Epithelial cell of proximal tubule (primary cell): ENCODE results near the gene MRC2. TPM values are rescaled to one million over a fixed set of nuclear protein-coding genes. Genes with fewer than 3 reads are reported as not detected.

Source experiments
- DNase-seq: peaks from one replicate; pipeline ENCODE4 v3.0.0-alpha.2; 2011; ENCODE audit warnings: low read depth
- H3K4me3 ChIP-seq: 2 replicates; pipeline ENCODE4 v1.5.1; 2011; ENCODE audit warnings: low read depth, mild to moderate bottlenecking, low read length
- total RNA-seq: library from RNA; depleted of rRNA; stranded (reverse); fragments of >200 nt; gene quantifications from 2 replicates; pipeline ENCODE4 v1.2.3, GENCODE V29; 2015
- TF ChIP-seq, protein P1 (sequence below): conservative IDR thresholded peaks from 2 replicates; pipeline ENCODE4 v1.5.1; 2012; ENCODE audit warnings: low read depth, mild to moderate bottlenecking, low read length

MRC2 gene
- total RNA-seq, 1 donor from 2014 or later = 50.4 TPM

DNA sequence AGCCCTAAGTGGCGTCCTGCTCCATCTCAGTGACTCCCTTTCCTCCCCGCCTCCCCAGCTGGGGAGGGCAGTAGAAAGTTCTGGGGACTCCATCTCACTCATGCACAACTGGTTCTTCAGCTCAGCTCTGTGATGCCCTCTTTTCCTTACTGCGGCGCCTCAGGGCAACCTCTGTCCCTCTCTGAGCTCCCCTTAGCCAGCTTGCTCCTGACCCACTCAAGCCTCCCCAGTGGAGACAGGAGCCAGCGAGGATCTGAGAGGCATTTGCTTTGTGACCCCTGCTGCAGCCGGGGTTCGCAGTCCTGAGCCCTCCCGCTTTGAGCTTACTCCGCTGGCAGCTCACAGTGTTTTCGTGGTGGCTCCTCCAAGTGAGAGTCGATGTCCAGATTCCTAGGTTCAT is 6.2 kb upstream of the MRC2 start:
- TF ChIP-seq, protein P1, sequence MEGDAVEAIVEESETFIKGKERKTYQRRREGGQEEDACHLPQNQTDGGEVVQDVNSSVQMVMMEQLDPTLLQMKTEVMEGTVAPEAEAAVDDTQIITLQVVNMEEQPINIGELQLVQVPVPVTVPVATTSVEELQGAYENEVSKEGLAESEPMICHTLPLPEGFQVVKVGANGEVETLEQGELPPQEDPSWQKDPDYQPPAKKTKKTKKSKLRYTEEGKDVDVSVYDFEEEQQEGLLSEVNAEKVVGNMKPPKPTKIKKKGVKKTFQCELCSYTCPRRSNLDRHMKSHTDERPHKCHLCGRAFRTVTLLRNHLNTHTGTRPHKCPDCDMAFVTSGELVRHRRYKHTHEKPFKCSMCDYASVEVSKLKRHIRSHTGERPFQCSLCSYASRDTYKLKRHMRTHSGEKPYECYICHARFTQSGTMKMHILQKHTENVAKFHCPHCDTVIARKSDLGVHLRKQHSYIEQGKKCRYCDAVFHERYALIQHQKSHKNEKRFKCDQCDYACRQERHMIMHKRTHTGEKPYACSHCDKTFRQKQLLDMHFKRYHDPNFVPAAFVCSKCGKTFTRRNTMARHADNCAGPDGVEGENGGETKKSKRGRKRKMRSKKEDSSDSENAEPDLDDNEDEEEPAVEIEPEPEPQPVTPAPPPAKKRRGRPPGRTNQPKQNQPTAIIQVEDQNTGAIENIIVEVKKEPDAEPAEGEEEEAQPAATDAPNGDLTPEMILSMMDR = no peak
- H3K4me3 ChIP-seq = no peak overlapping the region
- no peak for DNase-seq

DNA sequence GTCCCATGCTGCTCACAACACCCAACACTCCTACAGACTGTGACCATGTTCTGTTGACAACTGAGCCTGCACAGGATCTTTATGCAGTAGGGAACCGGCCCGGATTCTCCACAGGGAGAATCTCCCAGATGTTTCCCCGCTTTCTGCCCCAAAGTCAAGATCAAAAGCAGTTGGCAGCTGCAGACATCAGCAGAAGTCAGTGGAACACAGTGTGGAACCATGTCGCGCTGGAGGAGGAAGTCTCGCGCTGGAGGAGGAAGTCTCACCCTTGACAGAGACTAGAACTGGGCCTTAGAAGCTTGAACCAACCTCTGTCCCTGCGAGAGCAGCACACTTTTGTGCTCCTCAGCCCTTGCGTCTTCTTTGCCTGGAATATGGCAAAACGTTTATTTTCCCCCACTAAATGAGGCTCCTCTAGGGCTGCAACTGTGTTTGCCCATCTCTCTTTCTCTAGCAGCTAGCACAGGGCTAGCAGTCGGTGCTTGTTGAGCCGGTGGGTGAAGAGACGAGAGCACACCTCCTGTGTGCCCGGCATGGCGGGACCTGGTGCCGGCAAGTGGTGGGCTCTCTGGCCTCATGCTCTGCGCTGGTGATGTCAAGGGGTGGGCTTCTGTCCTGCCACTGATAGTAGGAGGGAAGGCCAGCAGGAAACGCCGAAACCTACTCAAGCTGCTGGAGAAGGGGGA is 2.1 kb upstream of the MRC2 start:
- no peak overlapping the region for H3K4me3 ChIP-seq
- TF ChIP-seq, protein P1 = no peak
- no peak for DNase-seq

DNA sequence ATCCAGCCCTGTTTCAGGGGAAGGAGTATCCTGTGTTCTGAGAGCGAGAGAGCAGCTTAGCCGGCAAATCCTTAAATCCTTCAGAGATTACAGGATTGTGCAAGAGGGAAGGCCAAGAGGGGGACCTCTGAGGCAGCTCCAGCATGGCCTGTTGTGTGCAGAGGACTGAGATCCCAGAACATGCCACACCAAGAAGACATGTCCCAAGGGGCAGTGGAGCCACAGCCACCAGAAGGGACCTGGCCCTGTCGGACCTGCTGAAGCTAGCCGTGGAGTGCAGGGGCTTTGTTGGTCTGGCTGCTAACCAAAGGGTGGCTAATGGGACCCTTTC is 1.6 kb upstream of the MRC2 start:
- TF ChIP-seq, protein P1 = no peak
- DNase-seq = no peak
- H3K4me3 ChIP-seq = no peak overlapping the region

DNA sequence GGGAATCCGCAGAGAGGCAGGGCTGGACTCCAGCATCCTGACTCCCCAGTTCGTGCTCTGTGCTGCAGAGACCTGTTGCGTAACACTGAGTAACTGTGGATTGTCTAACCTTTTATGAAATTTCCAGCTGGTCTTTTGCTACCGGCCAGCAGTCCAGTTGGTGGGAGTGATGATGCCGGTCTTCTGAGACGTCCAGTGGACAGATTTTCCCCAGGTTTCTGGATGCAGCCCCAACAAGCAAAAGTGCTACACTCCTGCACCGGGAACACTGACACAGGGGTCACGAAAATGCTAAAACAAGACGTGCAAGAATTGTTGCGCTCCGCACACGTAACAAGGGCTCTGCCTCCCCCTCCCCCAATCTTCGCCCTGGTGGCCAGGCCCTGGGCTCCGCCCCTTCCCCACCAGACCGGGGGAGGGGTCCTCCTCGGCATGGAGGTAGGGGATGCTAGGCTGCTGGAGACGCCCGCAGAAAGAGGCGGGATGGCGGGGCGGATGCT is 701 bp upstream of the MRC2 start:
- no peak for DNase-seq
- TF ChIP-seq, protein P1 = no peak
- peak overlapping the region; percentile 68 for H3K4me3 ChIP-seq

DNA sequence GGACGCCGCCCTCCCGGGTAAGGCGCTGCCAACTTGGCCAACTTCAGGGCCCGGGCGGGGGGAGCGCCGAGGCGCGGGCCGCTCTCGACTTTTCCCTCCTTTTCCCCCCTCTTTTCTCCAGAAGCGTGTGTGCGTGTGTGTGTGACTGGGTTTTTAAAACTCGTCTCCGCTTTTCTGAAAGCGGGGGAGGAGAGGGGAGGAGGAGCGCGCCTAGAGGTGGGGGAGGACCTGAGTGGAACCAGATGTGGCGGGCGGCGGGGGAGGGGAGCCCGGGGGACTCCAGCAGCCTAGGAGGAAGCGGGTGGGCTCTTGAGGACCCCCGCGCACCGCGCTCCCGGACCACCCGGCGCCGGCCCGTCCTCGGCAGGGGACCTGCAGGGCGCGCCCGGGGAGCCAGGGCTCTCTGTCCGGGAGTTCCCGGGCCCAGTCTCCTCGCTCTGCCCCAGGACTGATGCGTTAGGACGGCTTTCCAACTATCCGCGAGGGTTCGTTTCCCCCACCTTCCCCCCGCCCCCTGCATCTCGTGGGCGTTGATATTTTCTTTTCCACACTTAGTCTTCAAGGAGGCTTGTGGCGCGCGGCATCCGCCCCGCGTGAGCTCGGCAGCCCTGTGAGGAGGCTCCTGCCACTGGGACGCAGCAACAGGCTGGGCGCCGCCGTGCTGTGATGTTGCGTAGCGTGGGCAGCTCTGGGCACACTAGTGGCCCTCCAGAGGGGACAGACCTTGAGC is 599 bp downstream of the MRC2 start:
- DNase-seq = no peak
- TF ChIP-seq, protein P1 = no peak
- peak overlapping the region; percentile 68 for H3K4me3 ChIP-seq

DNA sequence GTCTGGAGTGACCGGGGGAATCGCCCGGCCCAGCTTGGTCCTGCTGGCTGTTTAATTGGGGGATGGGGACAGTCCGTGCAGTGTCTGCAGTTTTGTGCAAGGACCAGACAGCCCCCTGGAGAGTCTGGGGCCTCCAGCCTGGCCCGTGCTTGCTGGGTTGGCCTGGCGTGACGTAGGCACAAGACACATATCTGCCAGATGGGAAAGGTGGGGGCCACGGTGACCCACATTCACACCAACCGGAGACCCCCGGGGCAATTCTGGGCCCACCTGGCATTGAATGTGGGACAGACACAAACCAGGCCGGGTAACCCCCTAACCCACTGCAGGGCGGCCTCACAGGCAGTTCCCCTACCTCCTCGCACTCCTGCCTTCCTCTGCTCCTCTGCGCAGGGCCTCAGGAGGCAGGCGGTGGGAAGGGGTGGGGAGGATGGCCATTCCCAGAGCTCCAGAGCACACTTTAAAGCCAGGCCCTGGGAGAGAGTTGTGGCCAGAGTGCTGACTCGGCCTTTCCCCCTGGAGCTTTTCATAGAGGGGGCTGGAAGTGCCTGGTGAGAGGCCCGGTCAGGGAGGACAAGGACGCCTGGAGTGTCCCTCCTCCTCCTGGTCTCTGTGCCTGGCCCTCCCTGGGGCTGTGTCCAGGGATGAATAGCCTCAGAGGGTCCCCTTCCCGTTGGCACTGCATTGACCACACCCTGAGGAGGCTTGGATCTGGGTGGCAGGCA is 1.5 kb downstream of the MRC2 start:
- peak overlapping the region; percentile 68 for H3K4me3 ChIP-seq
- DNase-seq = no peak
- TF ChIP-seq, protein P1 = no peak
